ENCODE results near the gene CCDC88C.

- TF ChIP-seq KDM1A (IDR thresholded peaks at IDR 0.05; ENCODE audit: low read depth) (no peak), CEBPB (IDR thresholded peaks at IDR 0.05) (no peak), CTCF (IDR thresholded peaks at IDR 0.05) (no peak)
Measured at GRCh38 chr14:91292491-91292890, 125.1 kb downstream of the CCDC88C start.

Measured in A549 (cell line).